Renal pelvis (tissue), 4 donors: Measurements from ENCODE around the gene EEF1B2. TPM values are rescaled to one million over a fixed set of nuclear protein-coding genes. Genes with fewer than 3 reads are reported as not detected.
"Not testable (repeated sequence)": the region's sequence is repeated elsewhere in the genome, so short reads cannot be mapped to it uniquely, and the experiment has no call there.

Experiments
- DNase-seq: peaks from one replicate; pipeline ENCODE4 v3.0.0-alpha.2; 2013
- polyA plus RNA-seq, 3 donors: library from polyadenylated mRNA; unstranded; fragments of 120-200 nt; gene quantifications; one replicate each; pipeline ENCODE4 v1.2.1, GENCODE V29; 2013; ENCODE audit not compliant: insufficient read length in 3 of 3

Gene EEF1B2
- polyA plus RNA-seq, 3 donors = 573 to 672 (median 601) TPM

DNA sequence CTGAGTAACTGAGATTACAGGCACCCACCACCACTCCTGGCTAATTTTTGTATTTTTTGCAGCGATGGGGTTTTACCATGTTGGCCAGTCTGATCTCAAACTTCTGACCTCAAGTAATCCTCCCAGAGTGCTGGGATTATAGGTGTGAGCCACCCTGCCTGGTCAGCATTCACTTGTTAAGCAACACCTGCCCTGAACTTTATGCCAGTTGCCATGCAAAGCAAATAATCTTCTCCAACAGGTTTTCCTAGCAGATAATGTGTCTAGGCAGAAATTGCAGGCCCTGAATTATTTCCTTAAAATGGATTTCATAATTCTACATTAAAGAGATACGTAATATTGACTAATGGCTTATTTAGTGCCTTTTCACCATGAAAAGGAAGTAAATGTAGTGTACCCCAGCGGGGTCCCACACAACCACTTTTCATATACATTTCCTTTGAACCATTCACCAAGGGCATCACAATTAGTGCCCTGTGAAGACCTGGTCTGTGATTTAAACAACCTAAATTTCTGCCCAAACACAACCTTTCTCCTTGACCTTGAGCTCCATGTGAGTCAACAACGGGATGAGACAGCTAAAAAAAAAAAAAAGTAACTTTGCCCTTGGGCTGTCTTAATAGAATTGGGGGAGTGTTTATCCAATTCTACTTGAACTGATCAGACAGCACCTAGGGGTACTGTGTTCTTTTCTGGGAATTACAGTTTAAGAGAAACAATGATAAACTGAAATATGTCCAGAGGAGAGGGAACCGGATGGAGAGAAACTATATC, 41.6 kb downstream of the EEF1B2 start:
- no peak for DNase-seq

DNA sequence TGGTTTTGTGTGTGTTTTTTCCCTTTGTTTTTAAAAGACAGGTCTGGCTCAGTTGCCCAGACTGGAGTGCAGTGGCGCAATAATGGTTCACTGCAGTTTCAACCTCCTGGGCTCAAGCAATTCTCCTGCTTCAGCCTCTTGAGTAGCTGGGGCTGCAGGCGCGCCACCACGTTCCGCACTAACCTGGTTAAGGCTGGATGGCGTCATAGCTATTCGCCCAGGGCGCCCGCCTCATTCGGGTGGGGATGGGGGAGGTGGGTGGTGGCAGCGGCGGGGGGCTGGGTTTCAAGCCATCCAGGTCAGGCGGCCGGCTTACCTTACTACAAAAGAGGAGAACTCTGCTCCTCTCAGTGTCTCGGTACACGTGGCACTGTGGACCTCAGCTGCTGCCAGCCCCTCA, 42.8 kb downstream of the EEF1B2 start:
- DNase-seq = no peak

DNA sequence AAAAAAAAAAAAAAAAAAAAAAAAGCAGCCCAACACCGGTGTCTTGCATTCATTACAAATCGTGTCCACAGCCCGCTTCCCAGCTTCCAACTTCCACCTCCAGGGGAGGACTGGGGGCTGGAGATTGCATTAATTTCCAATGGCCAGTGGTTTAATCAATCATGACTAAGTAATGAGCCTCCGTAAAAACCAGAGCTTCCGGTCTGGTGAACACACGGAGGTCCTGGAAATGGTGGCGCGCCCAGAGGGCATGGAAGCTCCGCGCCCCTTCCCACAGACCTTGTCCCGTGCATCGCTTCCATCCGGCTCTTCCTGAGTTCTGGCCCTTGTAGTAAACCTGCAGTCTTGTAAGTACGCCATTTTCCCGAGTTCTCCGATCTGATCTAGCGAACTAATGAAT, 43.6 kb downstream of the EEF1B2 start:
- DNase-seq = no peak

DNA sequence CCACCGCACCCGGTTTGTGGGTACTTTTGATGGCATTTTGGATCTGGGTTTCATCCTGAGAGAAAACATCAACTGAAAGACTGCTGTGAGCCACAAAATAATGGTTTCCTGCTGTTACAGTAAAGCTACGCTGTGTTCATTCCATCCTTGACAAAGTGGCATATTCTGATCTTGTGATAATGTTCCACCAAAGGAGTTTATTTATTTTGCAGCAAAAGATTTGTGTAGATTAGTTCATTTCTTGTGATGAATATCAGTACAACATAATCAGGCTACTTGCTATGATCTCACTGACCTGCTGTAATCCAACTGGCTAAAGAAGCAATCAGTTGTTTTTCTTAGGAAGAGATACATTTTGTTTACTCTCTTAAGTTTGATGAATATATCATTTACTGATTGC, 45.0 kb downstream of the EEF1B2 start:
- no peak for DNase-seq

DNA sequence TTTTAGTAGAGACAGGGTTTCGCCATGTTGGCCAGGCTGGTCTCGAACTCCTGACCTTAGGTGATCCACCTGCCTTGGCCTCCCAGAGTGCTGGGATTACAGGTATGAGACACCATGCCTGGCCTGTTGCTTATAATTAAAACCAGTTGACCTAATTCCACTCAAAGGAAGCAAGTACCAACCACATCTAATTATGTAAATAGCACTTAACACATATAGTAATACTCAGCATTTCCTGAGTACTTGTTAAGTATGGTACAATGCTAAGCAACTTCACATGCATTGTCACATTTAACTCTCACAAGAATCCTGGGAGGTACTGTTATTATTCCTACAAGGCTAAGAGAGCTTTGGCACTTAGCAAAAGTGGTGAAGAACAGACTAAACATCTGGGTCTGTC, 47.6 kb downstream of the EEF1B2 start:
- not testable (repeated sequence) for DNase-seq

DNA sequence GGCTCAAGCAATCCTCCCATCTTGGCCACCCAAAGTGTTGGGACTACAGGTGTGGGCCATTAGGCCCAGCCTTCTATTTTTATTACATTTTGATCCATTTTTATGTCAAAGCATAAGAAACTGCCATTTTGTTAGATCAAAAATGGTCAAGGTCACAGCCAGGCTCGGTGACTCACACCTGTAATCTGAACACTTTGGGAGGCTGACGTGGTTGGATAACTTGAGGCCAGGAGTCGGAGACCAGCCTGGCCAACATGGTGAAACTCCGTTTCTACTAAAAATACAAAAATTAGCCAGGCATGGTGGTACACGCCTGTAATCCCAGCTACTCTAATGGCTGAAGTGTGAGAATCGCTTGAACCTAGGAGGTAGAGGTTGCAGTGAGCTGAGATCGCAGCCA, 49.2 kb downstream of the EEF1B2 start:
- no peak for DNase-seq

DNA sequence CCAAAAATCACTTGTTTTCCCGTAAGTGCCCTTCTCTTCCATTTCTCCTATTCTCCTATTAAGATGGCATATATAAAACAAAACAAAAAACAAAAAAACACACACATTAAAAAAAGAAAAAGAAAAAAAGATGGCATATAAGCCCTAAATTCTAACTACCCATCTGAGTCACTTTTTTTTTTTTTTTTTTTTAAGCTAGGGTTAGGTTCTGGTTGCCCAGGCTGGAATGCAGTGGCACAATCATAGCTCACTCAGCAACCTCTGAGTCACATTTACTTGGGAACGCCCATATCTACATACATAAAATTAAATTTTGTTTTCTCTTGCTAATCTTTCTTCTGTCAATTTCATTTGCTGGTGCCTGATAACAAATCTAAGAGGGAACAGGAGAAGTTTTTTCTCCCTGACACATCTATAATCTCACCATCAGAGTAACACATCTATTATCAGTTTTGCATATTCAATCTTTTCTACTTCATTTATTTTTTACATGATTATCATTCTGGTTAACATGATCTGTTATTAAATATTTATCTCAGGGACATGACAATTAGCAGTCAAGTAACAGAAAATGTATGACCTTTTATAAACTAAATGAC, 52.1 kb downstream of the EEF1B2 start:
- no peak for DNase-seq

Other genes with a start within 250 kb of the EEF1B2 start
- gene INO80D, start 73.7 kb upstream of the EEF1B2 start, polyA plus RNA-seq = 10 to 100 TPM in 2 of 3 donors, 1 to 10 TPM in 1; 8.2 to 10.7 (median 10.6) TPM
- gene NDUFS1, start 451 bp upstream of the EEF1B2 start, polyA plus RNA-seq = 10 to 100 TPM; 70.7 to 91.1 (median 75.0) TPM
- 10 to 100 TPM in 2 of 3 donors, 1 to 10 TPM in 1; 7.7 to 14.0 (median 10.3) TPM for gene ZDBF2, start 114.8 kb downstream of the EEF1B2 start, polyA plus RNA-seq